ENCODE data around the gene MLPH.
"Not testable (repeated sequence)": the region's sequence is repeated elsewhere in the genome, so short reads cannot be mapped to it uniquely, and the experiment has no call there.

The MLPH gene

GRCh38 chr2:237585590-237586221, 98.7 kb downstream of the MLPH start:
- DNase-seq (ENCODE audit: low read depth in 2 of 2) = no peak

- DNase-seq (ENCODE audit: low read depth in 2 of 2) = no peak
These were observed 101.1 kb downstream of the MLPH start for GRCh38 chr2:237588044-237588696.

GRCh38 chr2:237590272-237591140, 103.5 kb downstream of the MLPH start, which contains the start of gene RAB17:
Gene RAB17 (minus strand): TSS chr2:237590734. CDS start chr2:237586154, 4,580 bp downstream.
- DNase-seq (ENCODE audit: low read depth in 2 of 2) = no peak

GRCh38 chr2:237591141-237591881, 104.3 kb downstream of the MLPH start:
- DNase-seq (ENCODE audit: low read depth in 2 of 2) = no peak

GRCh38 chr2:237592425-237592980, 105.5 kb downstream of the MLPH start:
- no peak for DNase-seq (ENCODE audit: low read depth in 2 of 2)

- DNase-seq (ENCODE audit: low read depth in 2 of 2) = no peak
These were observed 106.0 kb downstream of the MLPH start for GRCh38 chr2:237593036-237593435.

GRCh38 chr2:237593596-237594320, 106.7 kb downstream of the MLPH start:
- DNase-seq (ENCODE audit: low read depth in 2 of 2) = no peak

- DNase-seq (ENCODE audit: low read depth in 2 of 2) = no peak
These were observed 107.4 kb downstream of the MLPH start for GRCh38 chr2:237594514-237594871.

GRCh38 chr2:237595829-237596519, 108.9 kb downstream of the MLPH start:
- not testable (repeated sequence) for DNase-seq (ENCODE audit: low read depth in 2 of 2)

GRCh38 chr2:237596520-237597195, 109.6 kb downstream of the MLPH start:
- no peak for DNase-seq (ENCODE audit: low read depth in 2 of 2)

GRCh38 chr2:237597196-237598145, 110.4 kb downstream of the MLPH start:
- DNase-seq (ENCODE audit: low read depth in 2 of 2) = no peak

- DNase-seq (ENCODE audit: low read depth in 2 of 2) = no peak
These were observed 111.6 kb downstream of the MLPH start for GRCh38 chr2:237598468-237599208.

- DNase-seq (ENCODE audit: low read depth in 2 of 2) = no peak
These were observed 112.5 kb downstream of the MLPH start for GRCh38 chr2:237599465-237600110.

GRCh38 chr2:237600205-237600846, 113.3 kb downstream of the MLPH start:
- no peak for DNase-seq (ENCODE audit: low read depth in 2 of 2)

GRCh38 chr2:237601453-237602116, 114.5 kb downstream of the MLPH start:
- no peak for DNase-seq (ENCODE audit: low read depth in 2 of 2)

- DNase-seq (ENCODE audit: low read depth in 2 of 2) = no peak
These were observed 115.4 kb downstream of the MLPH start for GRCh38 chr2:237602409-237602808.

All from stimulated activated CD8-positive, alpha-beta memory T cell treated with anti-CD3 and anti-CD28 coated beads, Interleukin-7, amount 100 ng/mL, for 1 hour (primary cell).